ENCODE measurements around the gene MRPL48.

MRPL48 gene

GRCh38 chr11:73893041-73893440 lies 105.4 kb downstream of the MRPL48 start:
- no peak for DNase-seq (ENCODE audit: low read depth)

- no peak for DNase-seq (ENCODE audit: low read depth)
These were observed 107.2 kb downstream of the MRPL48 start for GRCh38 chr11:73894725-73895335.

GRCh38 chr11:73902303-73902702 lies 114.6 kb downstream of the MRPL48 start:
- DNase-seq (ENCODE audit: low read depth), result no peak

GRCh38 chr11:73907191-73907590 lies 119.5 kb downstream of the MRPL48 start:
- no peak for DNase-seq (ENCODE audit: low read depth)

GRCh38 chr11:73912026-73912425 lies 124.4 kb downstream of the MRPL48 start:
- no peak for DNase-seq (ENCODE audit: low read depth)

- no peak for DNase-seq (ENCODE audit: low read depth)
These were observed 125.8 kb downstream of the MRPL48 start for GRCh38 chr11:73913472-73913871.

GRCh38 chr11:73914284-73914683 lies 126.6 kb downstream of the MRPL48 start:
- no peak for DNase-seq (ENCODE audit: low read depth)
